SK-N-SH (cell line): ENCODE data around the gene ADGRF5. TPM values are rescaled to one million over a fixed set of nuclear protein-coding genes. Genes with fewer than 3 reads are reported as not detected.

ENCODE experiments used
- CTCF ChIA-PET: fragments of 300-600, 350-600 bp; formaldehyde crosslinking; extraction: SDS; loops from one replicate; lab custom pipeline; 2021; lab: Yijun Ruan, JAX
- POLR2A ChIA-PET: fragments of 350-600 bp; sonication (Branson Sonifier 250); formaldehyde crosslinking; extraction: SDS; loops from one replicate; lab custom pipeline; 2020; ENCODE audit warnings: antibody characterized with exemption, inconsistent platforms; lab: Yijun Ruan, JAX
- DNase-seq: peaks from one replicate; pipeline ENCODE4 v3.0.0; 2012
- H2AFZ ChIP-seq: fragments of 200-600 bp; sonication (generic); 2 replicates; pipeline ENCODE4 v1.8.1; 2016; ENCODE audit warnings: antibody characterized with exemption, mild to moderate bottlenecking, low read depth
- H3F3A ChIP-seq: fragments of 200-600 bp; sonication (generic); replicated peaks from 2 replicates; pipeline ENCODE3; 2016; ENCODE audit warnings: antibody characterized with exemption, mild to moderate bottlenecking; ENCODE audit not compliant: insufficient read depth
- H3K27ac ChIP-seq, 2 experiments: fragments of 200-500 bp in 1 of 2; fragments of 200-600 bp in 1 of 2; sonication (Bioruptor generic) in 1 of 2; sonication (generic), shearing (Covaris generic) in 1 of 2; 2 replicates each; pipeline versions ENCODE4 v1.5.1 to v1.6.1; 2014 to 2016; ENCODE audit warnings: low read depth in 2 of 2, inconsistent platforms in 1 of 2, low read length in 1 of 2, mild to moderate bottlenecking in 1 of 2, mixed read lengths in 1 of 2
- H3K27me3 ChIP-seq: fragments of 200-600 bp; sonication (generic), shearing (Covaris generic); 2 replicates; pipeline ENCODE4 v1.6.1; 2016; ENCODE audit warnings: mixed run types; ENCODE audit not compliant: insufficient read depth
- H3K36me3 ChIP-seq, 2 experiments: fragments of 200-500 bp in 1 of 2; fragments of 200-600 bp in 1 of 2; sonication (Bioruptor generic) in 1 of 2; sonication (generic) in 1 of 2; replicated peaks in 1 of 2; 2 replicates each; pipeline versions ENCODE3 to v1.5.1; 2014 to 2016; ENCODE audit warnings: low read length in 1 of 2, mild to moderate bottlenecking in 1 of 2; ENCODE audit not compliant: insufficient read depth in 2 of 2, control insufficient read depth in 1 of 2
- H3K4me1 ChIP-seq, 2 experiments: fragments of 200-500 bp in 1 of 2; fragments of 200-600 bp in 1 of 2; sonication (Bioruptor generic) in 1 of 2; sonication (generic), shearing (Covaris generic) in 1 of 2; 2 replicates each; pipeline versions ENCODE4 v1.5.1 to v1.6.1; 2014 to 2016; ENCODE audit warnings: low read depth in 1 of 2, low read length in 1 of 2, mixed run types in 1 of 2; ENCODE audit not compliant: insufficient read depth in 2 of 2, control insufficient read depth in 1 of 2
- H3K4me2 ChIP-seq: fragments of 200-600 bp; sonication (generic), shearing (Covaris generic); 2 replicates; pipeline ENCODE4 v1.6.1; 2017; ENCODE audit warnings: mixed run types
- H3K4me3 ChIP-seq, 2 experiments: fragments of 200-500 bp in 1 of 2; fragments of 200-600 bp in 1 of 2; sonication (Bioruptor generic) in 1 of 2; sonication (generic), shearing (Covaris generic) in 1 of 2; 2 replicates each; pipeline versions ENCODE4 v1.5.1 to v1.8.1; 2014 to 2016; ENCODE audit warnings: low read depth in 2 of 2, inconsistent platforms in 1 of 2, low read length in 1 of 2, mild to moderate bottlenecking in 1 of 2, mixed read lengths in 1 of 2, moderate library complexity in 1 of 2
- H3K79me2 ChIP-seq: fragments of 200-600 bp; sonication (generic); 2 replicates; pipeline ENCODE4 v1.8.1; 2017; ENCODE audit warnings: mild to moderate bottlenecking; ENCODE audit not compliant: insufficient read depth
- H3K9ac ChIP-seq: fragments of 200-600 bp; sonication (generic); 2 replicates; pipeline ENCODE4 v1.6.1; 2017; ENCODE audit warnings: mixed run types
- H3K9me2 ChIP-seq: fragments of 200-600 bp; sonication (generic); 2 replicates; pipeline ENCODE4 v1.6.1; 2017; ENCODE audit warnings: mixed run types
- H3K9me3 ChIP-seq: fragments of 200-600 bp; sonication (generic); 2 replicates; pipeline ENCODE4 v1.6.1; 2017; ENCODE audit warnings: mixed run types, mild to moderate bottlenecking, moderate library complexity
- H4K20me1 ChIP-seq: fragments of 200-600 bp; sonication (generic); 2 replicates; pipeline ENCODE4 v1.6.1; 2017; ENCODE audit warnings: mild to moderate bottlenecking, mixed run types; ENCODE audit not compliant: insufficient read depth
- CHD2 ChIP-seq: fragments of 150-350 bp; IDR thresholded peaks from 2 replicates; pipeline ENCODE4 v1.6.1; 2018; ENCODE audit warnings: low read length; ENCODE audit not compliant: partially characterized antibody
- CTCF ChIP-seq: fragments of 200-600 bp; sonication (generic); IDR thresholded peaks from 2 replicates; pipeline ENCODE4 v1.6.1; 2017; ENCODE audit warnings: antibody characterized with exemption, mild to moderate bottlenecking, moderate library complexity
- ELF1 ChIP-seq: IDR thresholded peaks from 2 replicates; pipeline ENCODE4 v1.4.0; 2012
- EZH2phosphoT487 ChIP-seq: fragments of 200-600 bp; sonication (generic); IDR thresholded peaks from 2 replicates; pipeline ENCODE4 v1.6.1; 2017; ENCODE audit warnings: low read depth, mixed run types, mild to moderate bottlenecking, antibody characterized with exemption, moderate library complexity, borderline replicate concordance
- FOSL2 ChIP-seq: IDR thresholded peaks from 2 replicates; pipeline ENCODE4 v1.4.0; 2012; ENCODE audit warnings: low read depth, mild to moderate bottlenecking, moderate library complexity, borderline replicate concordance
- GABPA ChIP-seq: IDR thresholded peaks from 2 replicates; pipeline ENCODE4 v1.4.0; 2012; ENCODE audit warnings: low read depth, mild to moderate bottlenecking
- GATA2 ChIP-seq: sonication (generic); formaldehyde crosslinking; IDR thresholded peaks from 2 replicates; pipeline ENCODE4 v1.5.0; 2020; ENCODE audit warnings: mild to moderate bottlenecking, missing genetic modification reagents
- MAX ChIP-seq: IDR thresholded peaks from 2 replicates; pipeline ENCODE4 v1.4.0; 2012; ENCODE audit warnings: low read depth
- MEF2A ChIP-seq: IDR thresholded peaks from 2 replicates; pipeline ENCODE4 v1.4.0; 2012; ENCODE audit warnings: low read depth, borderline replicate concordance
- MXI1 ChIP-seq: IDR thresholded peaks from 2 replicates; pipeline ENCODE4 v1.6.1; 2012; ENCODE audit warnings: mild to moderate bottlenecking, low read depth, low read length, improper control_type of control experiment
- POLR2AphosphoS5 ChIP-seq: IDR thresholded peaks from 2 replicates; pipeline ENCODE4 v1.6.1; 2012; ENCODE audit warnings: low read depth, low read length
- RCOR1 ChIP-seq: fragments of 150-350 bp; IDR thresholded peaks from 2 replicates; pipeline ENCODE4 v1.6.1; 2017; ENCODE audit warnings: antibody characterized with exemption, low read length
- REST ChIP-seq: IDR thresholded peaks from 2 replicates; pipeline ENCODE4 v1.6.1; 2012; ENCODE audit warnings: mild to moderate bottlenecking, low read depth, low read length, moderate library complexity
- RXRA ChIP-seq: IDR thresholded peaks from 2 replicates; pipeline ENCODE4 v1.4.0; 2012; ENCODE audit warnings: low read depth, mild to moderate bottlenecking, borderline replicate concordance
- SMC3 ChIP-seq: IDR thresholded peaks from 2 replicates; pipeline ENCODE4 v1.6.1; 2012; ENCODE audit warnings: low read depth, low read length, improper control_type of control experiment
- TAF1 ChIP-seq: IDR thresholded peaks from 2 replicates; pipeline ENCODE4 v1.6.1; 2012; ENCODE audit warnings: low read depth, mild to moderate bottlenecking, low read length, moderate library complexity, borderline replicate concordance
- TCF12 ChIP-seq: IDR thresholded peaks from 2 replicates; pipeline ENCODE4 v1.4.0; 2012
- YY1 ChIP-seq: IDR thresholded peaks from 2 replicates; pipeline ENCODE4 v1.4.0; 2012; ENCODE audit warnings: low read depth, mild to moderate bottlenecking
- ZBTB33 ChIP-seq: IDR thresholded peaks from 2 replicates; pipeline ENCODE4 v1.4.0; 2012; ENCODE audit warnings: low read depth, borderline replicate concordance
- WGBS: methylation state at CpG from one replicate; pipeline ENCODE4 v1.1.6; 2017; ENCODE audit warnings: low lambda C conversion rate; 5-methylcytosine and 5-hydroxymethylcytosine counted together
- polyA plus RNA-seq, 3 experiments: library from polyadenylated mRNA; depleted of rRNA; stranded (reverse); fragments of >200 nt; gene quantifications; 2 replicates each; pipeline ENCODE4 v1.2.3, GENCODE V29; 2012
- TF ChIP-seq, protein P1 (sequence below): fragments of 150-350 bp; IDR thresholded peaks from 2 replicates; pipeline ENCODE4 v1.6.1; 2016; ENCODE audit warnings: mild to moderate bottlenecking, low read depth, low read length

ADGRF5 gene
- polyA plus RNA-seq, 1 of the 3 experiments (the other 2 are of a cell fraction): 0.02 TPM

DNA sequence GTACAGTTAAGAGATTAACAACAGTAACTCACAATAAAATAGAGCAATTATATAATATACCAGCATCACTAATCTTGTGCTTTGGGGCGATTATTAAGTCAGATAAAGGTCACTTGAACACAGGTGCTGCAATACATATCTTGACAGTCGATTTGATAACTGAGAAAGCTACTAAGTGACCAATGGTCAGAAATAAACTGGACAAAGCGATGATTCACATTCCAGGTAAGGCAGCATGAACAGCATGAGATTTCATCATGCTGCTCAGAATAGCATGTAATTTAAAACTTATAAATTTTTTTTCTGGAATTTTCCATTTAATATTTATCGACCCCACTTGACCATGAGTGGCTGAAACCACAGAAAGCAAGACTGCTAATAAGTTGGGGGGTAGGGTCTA is 15.9 kb upstream of the ADGRF5 start (continued):
- TF ChIP-seq ELF1 (no peak), GATA2 (CRISPR knock-in tag) (no peak), TAF1 (no peak), GABPA (no peak), ZBTB33 (no peak), RXRA (no peak), MXI1 (no peak), TCF12 (no peak)

GRCh38 chr6:46935687-46936086 is 13.9 kb upstream of the ADGRF5 start:
- Histone ChIP-seq H3K4me1 (no peaks in the 10 kb centered on the region), H3K4me3 (no peak overlapping the region), H3K9me3 (no peaks in the 10 kb centered on the region), H3K9ac (no peak overlapping the region), H4K20me1 (no peaks in the 10 kb centered on the region), H3K36me3 (no peaks in the 10 kb centered on the region), H3K79me2 (no peaks in the 10 kb centered on the region), H3K4me2 (no peak overlapping the region), H3F3A (peaks cover 6% of the 10 kb centered on the region), H3K27ac (no peak overlapping the region)
- 11% methylated on average over 6 of the region's 6 CpGs for WGBS
- ChIA-PET CTCF (no interaction called here), POLR2A (no interaction called here)
- DNase-seq: no peak
- no peak for TF ChIP-seq RCOR1
- TF ChIP-seq REST: no peak
- no peak for TF ChIP-seq TCF12
- TF ChIP-seq ZBTB33: no peak
- no peak for TF ChIP-seq MAX
- TF ChIP-seq EZH2phosphoT487: no peak
- TF ChIP-seq SMC3: no peak
- TF ChIP-seq MEF2A: no peak
- TF ChIP-seq POLR2AphosphoS5: no peak
- no peak for TF ChIP-seq CTCF
- TF ChIP-seq CHD2: no peak
- no peak for TF ChIP-seq FOSL2
- no peak for TF ChIP-seq YY1
- TF ChIP-seq, protein P1, sequence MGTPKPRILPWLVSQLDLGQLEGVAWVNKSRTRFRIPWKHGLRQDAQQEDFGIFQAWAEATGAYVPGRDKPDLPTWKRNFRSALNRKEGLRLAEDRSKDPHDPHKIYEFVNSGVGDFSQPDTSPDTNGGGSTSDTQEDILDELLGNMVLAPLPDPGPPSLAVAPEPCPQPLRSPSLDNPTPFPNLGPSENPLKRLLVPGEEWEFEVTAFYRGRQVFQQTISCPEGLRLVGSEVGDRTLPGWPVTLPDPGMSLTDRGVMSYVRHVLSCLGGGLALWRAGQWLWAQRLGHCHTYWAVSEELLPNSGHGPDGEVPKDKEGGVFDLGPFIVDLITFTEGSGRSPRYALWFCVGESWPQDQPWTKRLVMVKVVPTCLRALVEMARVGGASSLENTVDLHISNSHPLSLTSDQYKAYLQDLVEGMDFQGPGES: no peak
- TF ChIP-seq, all 33 proteins: peak for 0
- peaks cover 27% of the 10 kb centered on the region; the same call in 1 of the 2 replicates for H3K27me3 ChIP-seq
- no peak overlapping the region for H2AFZ ChIP-seq
- H3K9me2 ChIP-seq: no peaks in the 10 kb centered on the region
